Adipose tissue (tissue), 3 donors: ENCODE data around the gene OLFM4. TPM values are rescaled to one million over a fixed set of nuclear protein-coding genes. Genes with fewer than 3 reads are reported as not detected.

Experiments
- H3K27ac ChIP-seq: one replicate; pipeline ENCODE4 v1.5.1; 2013; ENCODE audit warnings: low read depth, low read length
- WGBS, 3 donors: extraction: QIAGEN DNeasy Blood & Tissue Kit; methylation state at CpG; one replicate each; pipeline ENCODE4 v1.1.7; 2013; 5-methylcytosine and 5-hydroxymethylcytosine counted together
- polyA plus RNA-seq, 3 donors: library from polyadenylated mRNA; stranded (reverse); fragments of 200-250 nt; gene quantifications; one replicate each; pipeline ENCODE4 v1.2.3, GENCODE V29; 2013
- donor health status: healthy with polysubstance abuse.
- donor health status: Bipolar disorder and iron deficiency.
- donor health status: healthy.

The OLFM4 gene
- polyA plus RNA-seq, result 100 to 1,000 TPM in 1 of 3 donors, 1 to 10 TPM in 1, under 1 TPM in 1; 0.36 to 284 (median 4.8) TPM

GRCh38 chr13:53028637-53029203 lies at the start of gene OLFM4:
Gene OLFM4, plus strand, starts transcription at chr13:53028813. Its CDS starts 24 bp downstream, at chr13:53028837.
- H3K27ac ChIP-seq, result no peak within 1 kb of the TSS
- 87 to 89% (median 88%) methylated on average over 9 of the region's 9 CpGs for WGBS, 3 donors

- no peak overlapping the region for H3K27ac ChIP-seq
- 59 to 75% (median 64%) methylated on average over 5 of the region's 5 CpGs for WGBS, 3 donors
These were observed 49.6 kb upstream of the OLFM4 start for GRCh38 chr13:52978989-52979388.

GRCh38 chr13:52980695-52981094 lies 47.9 kb upstream of the OLFM4 start:
- WGBS, 3 donors, result 80 to 89% (median 80%) methylated on average over 5 of the region's 5 CpGs
- no peak overlapping the region for H3K27ac ChIP-seq

- WGBS, 3 donors, result 77 to 91% (median 87%) methylated on average over 4 of the region's 4 CpGs
- H3K27ac ChIP-seq, result no peak overlapping the region
These were observed 44.8 kb upstream of the OLFM4 start for GRCh38 chr13:52983836-52984235.

GRCh38 chr13:52984881-52985363 lies 43.7 kb upstream of the OLFM4 start:
- WGBS, 3 donors, result 82 to 85% (median 84%) methylated on average over 5 of the region's 5 CpGs
- no peak overlapping the region for H3K27ac ChIP-seq

GRCh38 chr13:52991344-52992020 lies 37.1 kb upstream of the OLFM4 start:
- 88 to 90% (median 89%) methylated on average over 13 of the region's 13 CpGs for WGBS, 3 donors

GRCh38 chr13:52992110-52992509 lies 36.5 kb upstream of the OLFM4 start:
- 94 to 97% (median 96%) methylated on average over 11 of the region's 11 CpGs for WGBS, 3 donors
- no peak overlapping the region for H3K27ac ChIP-seq

More at GRCh38 chr13:52991344-52992020, 37.1 kb upstream of the OLFM4 start:
- H3K27ac ChIP-seq, result no peak overlapping the region

- 69 to 82% (median 81%) methylated on average over 2 of the region's 2 CpGs for WGBS, 3 donors
- H3K27ac ChIP-seq, result no peak overlapping the region
These were observed 34.6 kb upstream of the OLFM4 start for GRCh38 chr13:52994051-52994450.

GRCh38 chr13:52994865-52995264 lies 33.7 kb upstream of the OLFM4 start:
- no peak overlapping the region for H3K27ac ChIP-seq
- WGBS, 3 donors, result 50 to 94% (median 65%) methylated on average over 1 of the region's 1 CpG

GRCh38 chr13:52995946-52996345 lies 32.7 kb upstream of the OLFM4 start:
- no peak overlapping the region for H3K27ac ChIP-seq
- 91 to 97% (median 95%) methylated on average over 2 of the region's 2 CpGs for WGBS, 3 donors

- no peak overlapping the region for H3K27ac ChIP-seq
- WGBS, 3 donors, result 82 to 86% (median 83%) methylated on average over 5 of the region's 5 CpGs
These were observed 30.4 kb upstream of the OLFM4 start for GRCh38 chr13:52997951-52998876.

- whole genome bisulfite sequencing, 3 donors, result 40 to 52% (median 49%) methylated on average over 4 of the region's 4 CpGs
- H3K27ac ChIP-seq, result no peak overlapping the region
These were observed 29.4 kb upstream of the OLFM4 start for GRCh38 chr13:52999093-52999696.

- no peak overlapping the region for H3K27ac ChIP-seq
- 60 to 94% (median 71%) methylated on average over 4 of the region's 4 CpGs for WGBS, 3 donors
These were observed 27.0 kb upstream of the OLFM4 start for GRCh38 chr13:53001444-53002225.

- 74 to 92% (median 82%) methylated on average over 2 of the region's 2 CpGs for WGBS, 3 donors
- H3K27ac ChIP-seq, result no peak overlapping the region
These were observed 24.0 kb upstream of the OLFM4 start for GRCh38 chr13:53004573-53004972.

GRCh38 chr13:53005626-53006025 lies 23.0 kb upstream of the OLFM4 start:
- WGBS, 3 donors, result 81 to 95% (median 85%) methylated on average over 12 of the region's 12 CpGs
- H3K27ac ChIP-seq, result no peak overlapping the region

GRCh38 chr13:53007872-53008271 lies 20.7 kb upstream of the OLFM4 start:
- 11 to 41% (median 13%) methylated on average over 3 of the region's 3 CpGs for WGBS, 3 donors
- no peak overlapping the region for H3K27ac ChIP-seq

GRCh38 chr13:53010374-53011105 lies 18.1 kb upstream of the OLFM4 start:
- H3K27ac ChIP-seq, result no peak overlapping the region
- whole genome bisulfite sequencing, 3 donors, result 35 to 69% (median 57%) methylated on average over 7 of the region's 7 CpGs
